Measurements from ENCODE around the gene FAM181B.

The FAM181B gene

GRCh38 chr11:82733444-82734119 lies at the start of gene FAM181B:
FAM181B (minus strand) TSS chr11:82733864; CDS start chr11:82733729, 135 bp downstream.
- Mint-ChIP-seq H3K4me3 (peak within 1 kb of the TSS; percentile 49), H3K36me3 (ENCODE audit: low read depth) (no peaks in the 10 kb centered on the region), H3K27ac (no peak within 1 kb of the TSS), H3K9me3 (no peaks in the 10 kb centered on the region), H3K4me1 (ENCODE audit: low read depth) (peaks cover 8% of the 10 kb centered on the region), H3K27me3 (peaks cover 74% of the 10 kb centered on the region)
- intact Hi-C loops (cut with micrococcal nuclease), result no loop called here

GRCh38 chr11:82782825-82783374 lies 49.2 kb upstream of the FAM181B start:
- Mint-ChIP-seq H3K36me3 (ENCODE audit: low read depth) (no peaks in the 10 kb centered on the region), H3K4me3 (no peak overlapping the region), H3K9me3 (peaks cover 20% of the 10 kb centered on the region), H3K27ac (no peak overlapping the region), H3K4me1 (ENCODE audit: low read depth) (no peaks in the 10 kb centered on the region), H3K27me3 (no peaks in the 10 kb centered on the region)
- intact Hi-C loops (cut with micrococcal nuclease), result no loop called here

- Mint-ChIP-seq H3K4me3 (no peak overlapping the region), H3K9me3 (peaks cover 20% of the 10 kb centered on the region), H3K27me3 (no peaks in the 10 kb centered on the region), H3K27ac (no peak overlapping the region), H3K36me3 (ENCODE audit: low read depth) (no peaks in the 10 kb centered on the region), H3K4me1 (ENCODE audit: low read depth) (no peaks in the 10 kb centered on the region)
- intact Hi-C loops (cut with micrococcal nuclease), result no loop called here
Measured at GRCh38 chr11:82778776-82779175, 45.1 kb upstream of the FAM181B start.

GRCh38 chr11:82776377-82776776 lies 42.7 kb upstream of the FAM181B start:
- intact Hi-C loops (cut with micrococcal nuclease), result no loop called here
- Mint-ChIP-seq H3K9me3 (peaks cover 5% of the 10 kb centered on the region), H3K4me3 (no peak overlapping the region), H3K27me3 (no peaks in the 10 kb centered on the region), H3K4me1 (ENCODE audit: low read depth) (no peaks in the 10 kb centered on the region), H3K36me3 (ENCODE audit: low read depth) (no peaks in the 10 kb centered on the region), H3K27ac (no peak overlapping the region)

GRCh38 chr11:82775736-82776346 lies 42.2 kb upstream of the FAM181B start:
- Mint-ChIP-seq H3K36me3 (ENCODE audit: low read depth) (no peaks in the 10 kb centered on the region), H3K27me3 (no peaks in the 10 kb centered on the region), H3K4me3 (no peak overlapping the region), H3K4me1 (ENCODE audit: low read depth) (no peaks in the 10 kb centered on the region), H3K9me3 (no peaks in the 10 kb centered on the region), H3K27ac (no peak overlapping the region)
- intact Hi-C loops (cut with micrococcal nuclease), result loop anchor here (1.0 kb wide), 1 partner anchor 88 kb away; no protein-coding TSS in a partner anchor

- no peak overlapping the region for H3K4me3 Mint-ChIP-seq
Measured at GRCh38 chr11:82775218-82775617, 41.6 kb upstream of the FAM181B start.

GRCh38 chr11:82771781-82772180 lies 38.1 kb upstream of the FAM181B start:
- Mint-ChIP-seq H3K27ac (no peak overlapping the region), H3K27me3 (no peaks in the 10 kb centered on the region), H3K4me3 (no peak overlapping the region), H3K4me1 (ENCODE audit: low read depth) (no peaks in the 10 kb centered on the region), H3K36me3 (ENCODE audit: low read depth) (no peaks in the 10 kb centered on the region), H3K9me3 (no peaks in the 10 kb centered on the region)
- intact Hi-C loops (cut with micrococcal nuclease), result no loop called here

More at GRCh38 chr11:82775218-82775617, 41.6 kb upstream of the FAM181B start:
- no peaks in the 10 kb centered on the region for H3K4me1 Mint-ChIP-seq (ENCODE audit: low read depth)
- H3K36me3 Mint-ChIP-seq (ENCODE audit: low read depth), result no peaks in the 10 kb centered on the region
- H3K27ac Mint-ChIP-seq, result no peak overlapping the region
- no peaks in the 10 kb centered on the region for H3K27me3 Mint-ChIP-seq
- intact Hi-C loops (cut with micrococcal nuclease), result loop anchor here (1.0 kb wide), 1 partner anchor 89 kb away; no protein-coding TSS in a partner anchor
- H3K9me3 Mint-ChIP-seq, result no peaks in the 10 kb centered on the region

- Mint-ChIP-seq H3K36me3 (ENCODE audit: low read depth) (no peaks in the 10 kb centered on the region), H3K4me1 (ENCODE audit: low read depth) (no peaks in the 10 kb centered on the region), H3K27ac (no peak overlapping the region), H3K9me3 (no peaks in the 10 kb centered on the region), H3K27me3 (no peaks in the 10 kb centered on the region), H3K4me3 (no peak overlapping the region)
- intact Hi-C loops (cut with micrococcal nuclease), result no loop called here
Measured at GRCh38 chr11:82767123-82767522, 33.5 kb upstream of the FAM181B start.

GRCh38 chr11:82765466-82766034 lies 31.9 kb upstream of the FAM181B start:
- Mint-ChIP-seq H3K4me1 (ENCODE audit: low read depth) (no peaks in the 10 kb centered on the region), H3K9me3 (no peaks in the 10 kb centered on the region), H3K4me3 (no peak overlapping the region), H3K36me3 (ENCODE audit: low read depth) (no peaks in the 10 kb centered on the region), H3K27me3 (no peaks in the 10 kb centered on the region), H3K27ac (no peak overlapping the region)
- intact Hi-C loops (cut with micrococcal nuclease), result no loop called here

- Mint-ChIP-seq H3K27ac (no peak overlapping the region), H3K27me3 (no peaks in the 10 kb centered on the region), H3K9me3 (no peaks in the 10 kb centered on the region), H3K4me3 (no peak overlapping the region), H3K4me1 (ENCODE audit: low read depth) (no peaks in the 10 kb centered on the region), H3K36me3 (ENCODE audit: low read depth) (no peaks in the 10 kb centered on the region)
- intact Hi-C loops (cut with micrococcal nuclease), result no loop called here
Measured at GRCh38 chr11:82763167-82763566, 29.5 kb upstream of the FAM181B start.

GRCh38 chr11:82759649-82760048 lies 26.0 kb upstream of the FAM181B start:
- Mint-ChIP-seq H3K4me3 (no peak overlapping the region), H3K27ac (no peak overlapping the region), H3K4me1 (ENCODE audit: low read depth) (no peaks in the 10 kb centered on the region), H3K9me3 (no peaks in the 10 kb centered on the region), H3K36me3 (ENCODE audit: low read depth) (no peaks in the 10 kb centered on the region), H3K27me3 (no peaks in the 10 kb centered on the region)
- intact Hi-C loops (cut with micrococcal nuclease), result no loop called here

- Mint-ChIP-seq H3K36me3 (ENCODE audit: low read depth) (no peaks in the 10 kb centered on the region), H3K9me3 (no peaks in the 10 kb centered on the region), H3K27me3 (no peaks in the 10 kb centered on the region), H3K27ac (no peak overlapping the region), H3K4me3 (no peak overlapping the region), H3K4me1 (ENCODE audit: low read depth) (no peaks in the 10 kb centered on the region)
- intact Hi-C loops (cut with micrococcal nuclease), result no loop called here
Measured at GRCh38 chr11:82757660-82758357, 24.1 kb upstream of the FAM181B start.

- no peak overlapping the region for H3K4me3 Mint-ChIP-seq
Measured at GRCh38 chr11:82756765-82757639, 23.3 kb upstream of the FAM181B start.

More at GRCh38 chr11:82756765-82757639, 23.3 kb upstream of the FAM181B start:
- intact Hi-C loops (cut with micrococcal nuclease), result no loop called here
- no peaks in the 10 kb centered on the region for H3K9me3 Mint-ChIP-seq
- H3K4me1 Mint-ChIP-seq (ENCODE audit: low read depth), result no peaks in the 10 kb centered on the region
- H3K27me3 Mint-ChIP-seq, result peaks cover 2% of the 10 kb centered on the region
- H3K36me3 Mint-ChIP-seq (ENCODE audit: low read depth), result no peaks in the 10 kb centered on the region
- no peak overlapping the region for H3K27ac Mint-ChIP-seq

Measured in dendritic cell treated with granulocyte-macrophage colony-stimulating factor and Interleukin-4, amounts not matched to agents 40 ng/mL and 50 ng/mL, for 4 days (primary cell).